NT2/D1 (cell line): ENCODE measurements around the gene ACVR1B.

Experiments used
- SUZ12 ChIP-seq: IDR thresholded peaks from 2 replicates; pipeline ENCODE4 v1.6.1; 2011; ENCODE audit not compliant: insufficient read length, insufficient read depth; ENCODE audit errors: extremely low read depth
- YY1 ChIP-seq: IDR thresholded peaks from 2 replicates; pipeline ENCODE4 v1.6.1; 2011; ENCODE audit not compliant: insufficient read length, insufficient read depth
- ZNF274 ChIP-seq: IDR thresholded peaks from 2 replicates; pipeline ENCODE4 v1.6.1; 2011; ENCODE audit warnings: mild to moderate bottlenecking, low read depth, low read length

DNA sequence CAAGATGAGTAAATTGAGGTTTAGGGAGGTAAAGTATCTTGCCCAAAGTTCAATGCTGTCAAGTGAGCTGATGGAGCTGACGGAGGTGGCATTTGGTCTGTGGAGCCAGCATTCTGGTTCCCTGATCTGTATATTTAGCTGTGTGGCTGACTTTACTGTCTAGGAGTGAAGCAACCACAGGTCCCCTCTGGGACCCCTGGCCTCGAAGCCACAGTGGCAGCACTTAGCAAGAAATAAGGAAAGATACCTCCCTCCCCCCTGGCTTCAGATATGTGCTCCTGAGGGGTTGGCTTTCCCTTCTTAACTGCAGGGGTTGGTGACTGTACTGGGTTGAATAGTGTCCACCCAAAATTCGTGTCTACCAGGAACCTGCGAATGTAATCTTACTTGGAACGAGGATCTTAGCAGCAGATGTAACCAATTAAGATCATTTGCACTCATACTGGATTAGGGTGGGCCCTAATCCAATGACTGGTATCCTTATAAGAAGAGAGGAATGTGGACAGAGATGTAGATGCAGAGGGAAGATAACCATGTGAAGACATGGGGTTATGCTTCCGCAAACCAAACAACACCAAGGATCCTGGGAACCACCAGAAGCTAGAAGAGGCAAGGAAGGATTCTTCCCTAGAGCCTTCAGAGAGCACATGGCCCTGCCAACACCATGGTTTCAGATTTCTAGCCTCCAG lies 2.0 kb upstream of the ACVR1B start:
- TF ChIP-seq YY1: no peak
- no peak for TF ChIP-seq SUZ12
- TF ChIP-seq ZNF274: no peak
